PFSK-1 (cell line): ENCODE data around the gene BCKDHB.

Experiments used
- POLR2AphosphoS5 ChIP-seq: IDR thresholded peaks from 2 replicates; pipeline ENCODE4 v1.6.1; 2012; ENCODE audit warnings: low read depth, mild to moderate bottlenecking, control low read depth, low read length, moderate library complexity
- SIN3A ChIP-seq: IDR thresholded peaks from 2 replicates; pipeline ENCODE4 v1.6.1; 2012; ENCODE audit warnings: mild to moderate bottlenecking, low read length, moderate library complexity, borderline replicate concordance; ENCODE audit not compliant: insufficient read depth
- TAF1 ChIP-seq: IDR thresholded peaks from 2 replicates; pipeline ENCODE4 v1.6.1; 2012; ENCODE audit warnings: low read length, control low read depth, borderline replicate concordance; ENCODE audit not compliant: insufficient read depth
- TF ChIP-seq, protein P1 (sequence below), 2 experiments: IDR thresholded peaks; 2 replicates each; pipeline versions ENCODE4 v1.6.1 to v1.8.0; 2011 to 2012; ENCODE audit warnings: low read depth in 2 of 2, low read length in 2 of 2, control low read depth in 1 of 2, inconsistent platforms in 1 of 2, mild to moderate bottlenecking in 1 of 2, moderate library complexity in 1 of 2; ENCODE audit not compliant: insufficient read depth in 1 of 2

DNA sequence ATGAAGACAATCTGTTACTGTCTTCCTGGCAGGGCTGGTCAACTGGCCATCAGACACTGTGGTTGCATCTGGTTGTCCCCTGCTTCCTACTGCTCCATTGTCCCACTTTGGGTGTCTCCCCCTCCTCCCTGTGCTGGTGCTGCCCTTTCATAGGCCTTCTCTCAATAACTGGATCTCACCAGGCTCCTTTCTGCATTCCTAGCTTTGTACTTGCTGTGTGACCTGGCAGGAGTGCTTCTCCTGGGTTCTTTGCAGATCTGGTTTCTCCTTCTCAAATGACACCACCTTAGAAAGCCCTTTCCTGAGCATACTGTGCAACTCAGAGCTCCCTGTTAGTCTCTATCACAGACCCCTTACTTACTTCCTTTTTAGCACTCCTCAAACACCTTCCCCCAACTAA lies 223.0 kb downstream of the BCKDHB start:
- TF ChIP-seq POLR2AphosphoS5 (no peak), SIN3A (no peak), TAF1 (no peak)
- TF ChIP-seq, protein P1, sequence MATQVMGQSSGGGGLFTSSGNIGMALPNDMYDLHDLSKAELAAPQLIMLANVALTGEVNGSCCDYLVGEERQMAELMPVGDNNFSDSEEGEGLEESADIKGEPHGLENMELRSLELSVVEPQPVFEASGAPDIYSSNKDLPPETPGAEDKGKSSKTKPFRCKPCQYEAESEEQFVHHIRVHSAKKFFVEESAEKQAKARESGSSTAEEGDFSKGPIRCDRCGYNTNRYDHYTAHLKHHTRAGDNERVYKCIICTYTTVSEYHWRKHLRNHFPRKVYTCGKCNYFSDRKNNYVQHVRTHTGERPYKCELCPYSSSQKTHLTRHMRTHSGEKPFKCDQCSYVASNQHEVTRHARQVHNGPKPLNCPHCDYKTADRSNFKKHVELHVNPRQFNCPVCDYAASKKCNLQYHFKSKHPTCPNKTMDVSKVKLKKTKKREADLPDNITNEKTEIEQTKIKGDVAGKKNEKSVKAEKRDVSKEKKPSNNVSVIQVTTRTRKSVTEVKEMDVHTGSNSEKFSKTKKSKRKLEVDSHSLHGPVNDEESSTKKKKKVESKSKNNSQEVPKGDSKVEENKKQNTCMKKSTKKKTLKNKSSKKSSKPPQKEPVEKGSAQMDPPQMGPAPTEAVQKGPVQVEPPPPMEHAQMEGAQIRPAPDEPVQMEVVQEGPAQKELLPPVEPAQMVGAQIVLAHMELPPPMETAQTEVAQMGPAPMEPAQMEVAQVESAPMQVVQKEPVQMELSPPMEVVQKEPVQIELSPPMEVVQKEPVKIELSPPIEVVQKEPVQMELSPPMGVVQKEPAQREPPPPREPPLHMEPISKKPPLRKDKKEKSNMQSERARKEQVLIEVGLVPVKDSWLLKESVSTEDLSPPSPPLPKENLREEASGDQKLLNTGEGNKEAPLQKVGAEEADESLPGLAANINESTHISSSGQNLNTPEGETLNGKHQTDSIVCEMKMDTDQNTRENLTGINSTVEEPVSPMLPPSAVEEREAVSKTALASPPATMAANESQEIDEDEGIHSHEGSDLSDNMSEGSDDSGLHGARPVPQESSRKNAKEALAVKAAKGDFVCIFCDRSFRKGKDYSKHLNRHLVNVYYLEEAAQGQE (IDR thresholded peaks at IDR 0.05; ENCODE audit: insufficient read depth in 1 of 2, low read depth in 2 of 2, low read length in 2 of 2) = no peak
